SK-N-MC (cell line): Measurements from ENCODE around the gene RPS23.
"Not testable (repeated sequence)": the region's sequence is repeated elsewhere in the genome, so short reads cannot be mapped to it uniquely, and the experiment has no call there.

Experiments
- EZH2 ChIP-seq: fragments of 200-600 bp; sonication (generic); IDR thresholded peaks from one replicate; pipeline ENCODE4 v1.6.1; 2017; ENCODE audit warnings: antibody characterized with exemption
- FOXP2 ChIP-seq: optimal IDR thresholded peaks from 2 replicates; pipeline ENCODE3; 2011; ENCODE audit warnings: mild to moderate bottlenecking, moderate library complexity; ENCODE audit not compliant: insufficient read depth; ENCODE audit errors: extremely low read length, control extremely low read depth
- POLR2AphosphoS5 ChIP-seq: IDR thresholded peaks from 2 replicates; pipeline ENCODE4 v1.6.1; 2012; ENCODE audit warnings: mild to moderate bottlenecking, low read depth, low read length, borderline replicate concordance

- not testable (repeated sequence) for TF ChIP-seq EZH2, POLR2AphosphoS5, FOXP2
Measured at GRCh38 chr5:82269363-82269762, 8.8 kb downstream of the RPS23 start.
